NCI-H1105 treated with DMSO at 0.1 percent for 48 hours (cell line): ENCODE measurements around the gene STK36.

Experiments used
- DNase-seq: peaks from one replicate; lab custom pipeline; 2025; lab: John Stamatoyannopoulos, UW

STK36 gene

DNA sequence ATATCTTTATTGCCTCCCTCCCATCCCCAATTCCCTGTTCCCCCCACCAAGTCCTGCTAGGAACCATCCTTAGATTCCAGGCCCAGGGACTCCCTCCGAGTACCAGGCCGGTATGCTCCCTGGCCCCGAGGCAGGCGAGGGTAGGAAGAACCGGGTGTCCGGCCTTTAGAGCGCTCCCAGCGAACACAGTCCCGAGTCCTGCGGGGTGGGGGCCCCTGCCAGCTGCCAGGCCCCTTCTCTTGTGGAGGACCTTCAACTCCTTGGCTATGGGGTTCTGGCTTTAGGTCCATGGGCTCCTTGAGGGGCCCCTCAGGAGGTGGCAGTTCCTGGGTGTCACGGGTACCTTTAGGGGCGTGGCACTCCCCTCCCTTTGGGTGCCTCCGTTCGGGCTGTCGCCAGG is 8.0 kb upstream of the STK36 start:
- DNase-seq, result no peak

DNA sequence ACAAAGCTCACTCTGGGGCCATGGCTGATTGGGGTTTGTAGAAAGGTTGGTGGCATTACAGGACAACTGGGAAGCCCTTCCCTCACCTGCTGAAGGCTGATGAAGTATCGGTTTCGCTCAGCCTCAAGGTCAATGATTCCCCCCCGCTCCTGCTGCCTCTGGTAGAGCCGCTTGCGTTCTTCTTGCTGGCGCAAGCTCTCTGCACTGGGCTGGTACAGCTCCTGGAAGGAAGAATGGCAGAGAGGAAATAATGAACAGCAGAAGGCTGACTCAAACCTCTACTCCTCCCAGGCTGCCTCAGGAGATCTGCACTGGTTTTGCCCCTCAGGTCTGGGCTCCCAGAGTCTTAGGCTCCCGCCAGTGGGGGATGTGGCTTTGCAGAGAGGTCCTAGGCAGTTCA is 7.2 kb upstream of the STK36 start:
- no peak for DNase-seq

DNA sequence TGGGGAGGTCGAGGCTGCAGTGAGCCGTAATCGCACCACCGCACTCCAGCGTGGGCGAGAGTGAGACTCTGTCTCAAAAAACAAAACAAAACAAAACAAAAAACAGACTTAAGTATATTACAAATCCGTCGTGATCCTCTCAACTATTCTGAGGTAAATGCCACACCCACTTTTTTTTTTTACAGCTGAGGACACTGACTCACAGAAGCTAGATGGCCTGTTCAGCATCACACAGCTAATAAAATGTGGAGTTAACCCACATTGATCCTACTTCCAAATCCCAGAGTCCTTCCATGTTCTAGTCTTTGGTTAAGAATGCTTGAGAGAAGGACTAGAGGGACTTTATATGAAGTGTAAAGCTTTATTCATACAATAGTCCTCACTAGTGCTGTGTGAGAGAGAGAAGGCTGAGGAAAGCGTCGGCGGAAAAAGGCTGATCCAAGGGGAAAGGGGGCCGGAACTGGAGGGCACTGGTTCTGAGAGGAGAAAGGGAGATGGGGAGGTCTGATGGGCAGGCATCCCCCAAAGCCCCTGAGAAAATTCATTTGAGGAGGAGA is 711 bp upstream of the STK36 start:
- no peak for DNase-seq

DNA sequence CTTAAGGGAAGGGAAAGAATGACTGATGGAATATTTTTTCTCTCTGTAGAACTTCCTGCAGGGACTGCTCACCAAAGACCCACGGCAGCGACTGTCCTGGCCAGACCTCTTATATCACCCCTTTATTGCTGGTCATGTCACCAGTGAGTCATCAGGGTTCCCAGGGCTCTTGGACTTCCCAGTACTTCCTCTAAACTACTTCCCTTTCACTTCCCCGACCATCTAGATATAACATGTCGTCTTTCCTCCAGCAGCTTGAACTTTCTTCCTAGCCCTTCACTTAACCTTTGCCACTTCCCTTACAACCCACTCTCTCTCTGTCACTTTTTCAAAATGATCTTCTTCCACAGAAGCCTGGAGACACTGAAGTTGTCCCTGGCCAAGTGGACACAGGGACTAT is 7.2 kb downstream of the STK36 start:
- DNase-seq, result no peak

DNA sequence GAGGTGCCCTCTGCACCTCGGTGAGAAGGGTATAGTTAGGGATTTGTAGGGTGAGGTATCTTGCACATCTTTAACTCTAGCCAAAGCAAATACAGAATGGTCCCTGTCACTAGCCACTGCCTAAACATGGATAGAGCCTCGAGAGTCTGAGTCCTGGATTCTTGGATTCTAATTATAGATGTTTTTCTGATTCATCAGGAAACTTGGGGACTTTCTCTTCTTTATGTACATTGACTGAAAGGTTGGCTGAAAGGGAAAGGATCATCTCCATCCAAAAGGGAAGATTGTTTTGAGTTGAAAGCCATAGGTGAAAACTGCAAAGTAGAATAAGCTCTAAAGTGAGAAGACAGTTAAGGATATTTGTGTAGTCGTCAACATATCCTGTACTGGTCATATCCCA is 8.2 kb downstream of the STK36 start:
- DNase-seq, result no peak

DNA sequence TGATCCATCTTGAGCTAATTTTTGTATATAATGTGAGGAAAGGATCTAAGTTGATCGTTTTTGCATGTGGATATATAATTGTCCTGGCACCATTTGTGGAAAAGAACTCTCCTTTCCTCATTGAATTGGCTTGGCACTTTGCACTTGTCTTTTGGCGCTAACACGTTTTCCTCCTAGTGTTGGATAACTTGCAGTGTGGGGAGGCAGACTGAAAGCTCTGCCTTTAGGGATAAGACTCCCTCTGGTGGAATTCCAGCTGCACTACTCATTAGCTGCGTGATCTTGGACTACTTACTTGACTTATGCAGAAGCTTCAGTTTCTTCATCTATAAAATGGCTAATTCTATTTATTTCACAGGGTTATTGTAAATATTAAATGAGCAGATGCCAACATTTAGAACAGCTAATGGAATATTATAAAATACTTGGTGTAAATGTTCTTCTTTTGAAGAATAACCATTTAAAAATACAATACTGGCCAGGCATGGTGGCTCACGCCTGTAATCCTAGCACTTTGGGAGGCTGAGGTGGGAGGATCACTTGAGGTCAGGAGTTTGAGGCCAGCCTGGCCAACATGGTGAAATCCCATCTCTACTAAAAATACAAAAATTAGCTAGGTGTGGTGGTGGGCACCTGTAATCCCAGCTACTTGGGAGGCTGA is 15.6 kb downstream of the STK36 start:
- peak; percentile 54 for DNase-seq

DNA sequence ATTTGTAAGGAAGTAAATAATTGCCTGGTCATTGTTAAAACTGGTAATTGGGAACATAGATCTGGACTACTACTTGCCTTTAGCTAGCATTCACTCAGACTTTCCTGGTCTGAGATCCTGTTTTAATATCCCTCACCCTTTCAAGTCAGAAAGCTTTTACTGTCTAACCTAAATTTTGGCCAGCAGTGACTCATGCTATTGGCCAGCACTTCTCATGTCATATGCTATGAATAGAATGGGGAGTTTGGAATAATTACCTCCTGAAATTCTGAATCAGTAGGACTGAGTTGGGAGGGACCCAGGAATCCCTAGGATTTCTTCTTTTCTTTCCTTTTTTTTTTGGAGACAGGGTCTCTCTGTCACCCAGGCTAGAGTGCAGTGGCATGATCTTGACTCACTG is 19.3 kb downstream of the STK36 start:
- DNase-seq, result no peak

DNA sequence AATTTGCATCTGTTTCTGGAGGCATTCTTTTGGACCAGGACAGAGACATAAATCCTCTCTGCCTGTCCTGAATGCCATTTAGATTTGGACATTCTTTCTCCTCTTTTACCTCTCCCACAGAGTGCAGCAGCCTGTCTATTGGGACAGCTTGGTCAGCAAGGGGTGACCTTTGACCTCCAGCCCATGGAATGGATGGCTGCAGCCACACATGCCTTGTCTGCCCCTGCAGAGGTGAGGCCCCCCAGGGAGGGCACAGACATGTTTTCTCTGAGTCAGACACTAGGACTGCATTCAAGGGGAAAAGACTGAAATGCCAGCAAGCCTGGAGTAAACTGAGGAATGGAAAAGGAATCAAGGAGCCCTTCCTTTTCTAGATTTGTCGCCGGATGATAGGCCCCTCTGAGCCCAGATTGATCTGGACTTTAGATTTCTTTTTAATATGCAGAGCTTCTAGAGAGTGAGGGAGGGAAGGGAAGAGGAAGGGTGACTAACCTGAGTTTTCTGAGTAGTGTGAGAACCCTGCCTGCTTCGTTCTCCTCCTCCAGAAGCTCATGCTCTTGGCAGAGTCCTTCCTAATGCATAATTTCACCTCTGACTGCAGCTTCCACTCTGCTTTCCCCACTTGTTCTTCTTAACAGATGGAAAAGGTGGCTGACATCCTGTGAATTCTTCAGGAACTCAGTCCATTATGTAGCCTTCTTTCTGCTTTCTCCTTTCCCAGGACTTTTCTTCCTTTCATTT is 22.7 kb downstream of the STK36 start:
- no peak for DNase-seq

DNA sequence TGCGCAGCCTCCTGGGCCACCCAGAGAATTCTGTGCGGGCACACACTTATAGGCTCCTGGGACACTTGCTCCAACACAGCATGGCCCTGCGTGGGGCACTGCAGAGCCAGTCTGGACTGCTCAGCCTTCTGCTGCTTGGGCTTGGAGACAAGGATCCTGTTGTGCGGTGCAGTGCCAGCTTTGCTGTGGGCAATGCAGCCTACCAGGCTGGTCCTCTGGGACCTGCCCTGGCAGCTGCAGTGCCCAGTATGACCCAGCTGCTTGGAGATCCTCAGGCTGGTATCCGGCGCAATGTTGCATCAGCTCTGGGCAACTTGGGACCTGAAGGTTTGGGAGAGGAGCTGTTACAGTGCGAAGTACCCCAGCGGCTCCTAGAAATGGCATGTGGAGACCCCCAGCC is 27.0 kb downstream of the STK36 start:
- no peak for DNase-seq

DNA sequence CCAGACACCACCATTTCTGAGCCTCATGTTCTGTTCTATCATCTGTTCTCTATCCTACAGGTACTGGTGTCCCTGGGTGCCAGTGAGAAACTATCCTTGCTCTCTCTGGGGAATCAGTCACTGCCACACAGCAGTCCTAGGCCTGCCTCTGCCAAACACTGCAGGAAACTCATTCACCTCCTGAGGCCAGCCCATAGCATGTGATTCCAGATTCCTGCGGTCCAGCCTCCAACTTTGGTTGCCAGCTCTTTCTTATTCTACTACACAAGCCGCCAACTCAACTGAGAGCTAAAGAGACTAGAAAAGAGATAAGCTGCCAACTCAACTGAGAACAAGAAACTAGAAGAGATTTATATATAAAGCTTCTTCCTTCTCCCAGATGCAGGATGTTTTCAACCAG is 29.9 kb downstream of the STK36 start:
- no peak for DNase-seq

DNA sequence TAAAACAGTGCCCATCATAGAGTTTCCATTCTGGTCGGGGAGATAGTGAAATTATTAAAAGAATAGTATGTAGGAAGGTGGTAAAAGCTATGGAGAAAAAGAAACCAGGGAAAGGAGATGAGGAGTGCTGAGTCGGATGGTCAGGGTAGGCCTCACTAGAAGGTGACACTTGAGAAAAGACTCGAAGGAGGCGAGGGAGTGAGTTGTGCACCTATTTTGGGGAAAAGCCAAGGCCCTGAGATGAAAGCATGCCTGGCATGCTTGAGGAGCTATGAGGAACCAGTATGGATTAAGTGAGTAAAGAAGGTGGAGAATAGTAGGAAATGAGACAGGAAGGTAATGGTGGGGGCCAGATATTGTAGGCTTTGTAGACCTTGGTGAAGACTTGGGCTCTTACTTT is 31.5 kb downstream of the STK36 start:
- no peak for DNase-seq

DNA sequence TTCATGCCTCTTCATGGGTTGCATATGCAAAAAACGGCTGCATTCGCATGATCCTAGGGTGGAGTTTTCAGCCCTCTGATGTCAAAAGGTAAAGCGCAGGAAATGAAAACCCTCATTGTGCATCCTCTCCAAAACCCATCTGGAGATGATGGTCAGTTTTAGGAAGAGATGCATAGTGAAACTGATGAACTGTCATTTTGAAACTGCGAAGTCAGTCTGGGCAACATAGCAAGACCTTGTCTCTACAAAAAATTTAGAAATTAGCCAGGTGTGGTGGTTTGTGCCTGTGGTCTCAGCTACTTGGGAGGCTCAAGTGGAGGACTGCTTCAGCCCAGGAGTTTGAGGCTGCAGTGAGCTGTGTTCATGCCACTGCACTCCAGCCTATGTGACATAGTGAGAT is 36.2 kb downstream of the STK36 start:
- DNase-seq, result no peak

DNA sequence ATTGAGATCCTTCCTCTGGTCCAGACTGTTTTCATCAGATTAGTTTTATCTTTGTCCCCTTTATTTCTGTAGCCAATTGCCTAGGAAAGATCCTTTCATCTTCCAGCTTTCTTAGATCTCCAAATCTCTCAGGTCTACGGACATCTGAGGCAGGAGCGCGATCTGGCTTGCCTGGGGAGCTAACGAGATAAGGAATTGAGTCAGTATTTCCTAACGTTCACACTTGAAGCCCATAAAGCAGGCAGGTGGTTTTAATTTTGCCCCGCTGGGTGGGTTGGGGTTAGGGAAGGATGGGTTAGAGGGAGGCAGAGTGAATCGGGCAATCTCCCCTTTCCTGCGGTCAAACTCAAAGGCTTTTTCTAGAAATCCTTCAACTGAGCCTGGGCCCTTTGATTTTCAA is 38.0 kb downstream of the STK36 start:
- no peak for DNase-seq

DNA sequence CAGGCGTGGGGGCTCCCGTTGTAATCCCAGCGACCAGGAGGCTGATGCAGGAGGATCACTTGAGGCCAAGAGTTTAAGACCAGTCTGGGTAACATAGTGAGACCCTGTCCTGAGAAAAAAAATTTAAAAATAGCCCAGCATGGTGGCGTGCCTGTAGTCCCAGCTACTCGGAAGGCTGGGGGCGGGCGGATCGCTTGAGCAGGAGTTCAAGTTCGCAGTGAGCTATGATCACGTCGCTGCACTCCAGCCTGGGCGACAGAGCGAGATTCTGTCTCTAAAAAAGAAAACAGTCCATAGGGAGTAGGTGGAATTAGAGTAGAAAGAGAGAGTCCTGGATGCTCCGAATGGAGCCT is 38.4 kb downstream of the STK36 start:
- no peak for DNase-seq

DNA sequence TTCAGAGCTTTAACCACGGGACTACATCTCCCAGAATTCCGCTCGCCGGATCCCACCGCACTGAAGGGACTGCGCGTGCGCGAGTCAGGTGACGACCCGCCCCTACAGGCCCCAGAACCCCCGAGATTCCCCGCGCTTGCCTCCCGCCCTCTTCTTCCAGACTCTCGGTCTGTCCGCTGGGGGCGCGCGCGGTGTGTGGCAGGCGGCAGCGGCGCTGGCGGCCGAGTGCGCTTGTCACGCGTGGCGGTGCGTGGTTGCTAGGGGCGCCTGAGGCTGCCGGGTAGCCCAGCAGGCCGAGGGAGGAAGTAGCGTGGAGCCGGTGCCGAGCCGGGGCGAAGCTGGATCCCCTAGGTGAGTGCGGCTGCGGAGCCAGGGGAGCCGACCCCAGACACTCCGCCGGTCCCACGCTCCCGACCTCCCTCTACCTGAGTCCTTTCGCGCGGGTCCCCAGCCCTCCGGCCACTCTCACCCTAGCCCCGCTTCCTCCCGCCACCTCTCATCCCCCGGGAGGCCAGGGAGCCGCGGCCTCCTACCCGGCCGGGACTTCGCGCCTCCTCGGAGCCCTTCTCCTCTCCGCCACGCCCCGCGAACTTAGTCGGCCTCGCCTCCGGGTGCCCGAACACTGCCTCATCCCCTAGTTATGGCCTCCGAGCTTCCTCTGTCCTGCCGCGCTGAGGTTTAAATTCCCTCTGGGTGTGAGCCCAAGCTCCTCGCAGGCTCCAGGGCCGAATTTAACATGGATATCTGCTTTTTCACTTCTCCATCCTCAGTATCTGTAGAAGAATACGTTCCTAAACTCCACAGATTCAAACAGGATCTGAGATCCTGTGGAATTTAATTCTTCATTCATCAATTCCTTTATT is 39.0 kb downstream of the STK36 start, which contains the start of gene TTLL4:
TSS of gene TTLL4 (plus strand) at position 149 of the 863 bp plus-strand sequence. CDS start 26,842 bp downstream, outside the sequence.
- peak; percentile 89 for DNase-seq

DNA sequence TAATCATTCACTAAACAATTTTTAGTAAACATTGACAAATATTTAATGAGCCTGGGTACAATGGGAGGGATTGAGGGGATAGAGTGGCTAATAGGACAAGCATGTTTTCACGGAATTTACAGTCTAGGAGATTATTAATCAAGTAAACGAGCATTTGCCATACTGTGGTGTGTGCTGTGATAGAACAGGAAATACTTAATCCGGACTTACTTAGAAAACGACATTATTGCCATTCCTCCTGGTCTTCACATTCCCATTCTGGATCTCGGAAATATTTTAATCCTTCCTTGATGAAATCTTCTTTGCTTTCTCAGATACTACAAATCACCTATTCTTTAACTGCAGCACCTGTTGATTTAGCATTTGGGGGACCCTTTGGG is 39.7 kb downstream of the STK36 start:
- DNase-seq, result no peak

DNA sequence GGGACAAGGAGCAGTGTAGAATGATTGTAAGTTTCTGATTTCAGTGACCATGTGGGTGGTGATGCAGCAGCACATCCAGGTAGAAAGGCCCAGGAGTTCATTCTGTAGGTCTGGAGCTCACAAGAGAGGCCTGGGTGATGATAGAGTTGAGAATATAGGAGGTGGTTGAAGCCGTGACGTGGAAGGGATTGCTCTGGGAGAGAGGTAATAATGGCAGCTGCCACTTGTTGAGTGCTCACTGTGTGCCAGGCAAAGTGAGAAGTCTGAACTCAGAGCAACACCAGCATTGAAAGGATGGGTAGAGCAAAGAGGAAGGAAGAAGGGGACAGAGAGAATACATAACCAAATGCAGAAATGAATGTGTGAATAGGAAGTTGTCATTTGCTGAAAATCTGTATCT is 42.0 kb downstream of the STK36 start:
- no peak for DNase-seq

DNA sequence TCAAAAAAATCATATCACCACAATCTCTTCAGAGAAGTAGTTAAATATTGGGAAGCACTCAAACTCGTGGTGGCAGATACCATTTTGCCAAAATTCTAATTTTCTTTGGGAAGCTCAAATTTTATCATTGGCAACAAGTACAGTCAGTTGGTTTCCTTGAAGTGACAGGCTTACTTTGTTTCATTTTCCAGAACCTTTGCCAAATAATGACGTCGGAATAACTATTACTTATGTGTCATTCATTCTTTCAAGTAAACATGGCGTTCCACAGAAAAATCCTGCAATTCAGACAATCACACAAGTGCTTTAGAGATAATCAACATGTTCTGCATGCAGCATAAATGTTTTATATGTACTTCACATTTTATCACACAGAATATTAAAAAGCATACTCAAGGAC is 44.2 kb downstream of the STK36 start:
- DNase-seq, result no peak

DNA sequence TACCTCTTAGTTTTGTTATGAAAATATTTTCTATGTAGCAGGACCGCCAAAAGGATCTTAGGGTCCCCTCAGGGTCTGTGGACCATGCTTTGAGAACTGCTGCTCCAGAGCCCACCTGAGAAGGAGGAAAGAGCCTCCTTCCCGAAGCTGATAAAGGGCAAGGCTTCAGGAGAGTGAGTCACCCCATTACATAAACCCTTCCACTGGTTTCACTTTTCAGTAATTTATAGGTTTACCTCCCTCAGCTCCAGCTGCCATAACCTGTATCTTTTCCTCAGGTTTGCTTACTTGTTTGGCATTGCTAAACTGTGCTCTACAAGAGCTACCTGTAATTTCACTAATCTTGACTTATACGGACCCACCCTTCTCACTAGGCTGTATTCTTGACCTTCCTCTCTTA is 45.4 kb downstream of the STK36 start:
- no peak for DNase-seq

DNA sequence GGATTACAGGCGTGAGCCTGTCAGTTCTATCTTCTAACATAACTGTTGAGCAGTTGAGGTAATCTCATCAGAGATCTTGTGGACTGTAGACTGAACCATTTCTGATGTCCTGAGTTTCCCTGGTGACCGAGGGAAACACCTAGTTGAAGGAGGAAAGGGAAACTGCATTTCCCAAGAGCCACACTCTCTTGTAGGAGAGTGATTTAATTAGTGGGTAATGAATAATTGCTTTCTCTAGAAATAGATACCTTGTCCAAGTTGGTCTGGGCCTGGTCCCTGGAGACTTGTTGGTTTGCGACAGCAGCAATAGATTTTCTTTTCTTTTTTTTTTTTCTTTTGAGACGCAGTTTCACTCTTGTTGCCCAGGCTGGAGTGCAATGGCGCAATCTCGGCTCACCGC is 46.2 kb downstream of the STK36 start:
- no peak for DNase-seq

DNA sequence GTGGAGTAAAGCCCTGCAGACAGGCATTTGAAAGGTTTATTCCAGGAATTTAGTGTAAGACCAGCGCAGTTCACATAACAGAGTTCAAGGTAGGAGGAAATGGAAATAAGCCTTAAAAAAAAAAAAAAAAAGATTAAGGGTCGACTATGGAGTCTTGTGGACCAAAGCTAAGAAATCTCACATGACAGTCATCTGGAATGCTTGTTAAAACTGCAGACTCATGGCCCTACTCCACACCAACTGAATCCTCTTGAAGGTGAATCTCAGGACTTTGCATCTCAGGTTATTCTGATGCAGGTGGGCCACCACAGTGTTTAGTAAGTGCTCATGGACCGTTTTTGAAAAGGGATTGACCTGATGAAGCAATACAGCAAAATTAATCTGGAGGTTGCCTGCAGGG is 47.6 kb downstream of the STK36 start:
- DNase-seq, result no peak
